ENCODE results near the gene ANTKMT.

DNA sequence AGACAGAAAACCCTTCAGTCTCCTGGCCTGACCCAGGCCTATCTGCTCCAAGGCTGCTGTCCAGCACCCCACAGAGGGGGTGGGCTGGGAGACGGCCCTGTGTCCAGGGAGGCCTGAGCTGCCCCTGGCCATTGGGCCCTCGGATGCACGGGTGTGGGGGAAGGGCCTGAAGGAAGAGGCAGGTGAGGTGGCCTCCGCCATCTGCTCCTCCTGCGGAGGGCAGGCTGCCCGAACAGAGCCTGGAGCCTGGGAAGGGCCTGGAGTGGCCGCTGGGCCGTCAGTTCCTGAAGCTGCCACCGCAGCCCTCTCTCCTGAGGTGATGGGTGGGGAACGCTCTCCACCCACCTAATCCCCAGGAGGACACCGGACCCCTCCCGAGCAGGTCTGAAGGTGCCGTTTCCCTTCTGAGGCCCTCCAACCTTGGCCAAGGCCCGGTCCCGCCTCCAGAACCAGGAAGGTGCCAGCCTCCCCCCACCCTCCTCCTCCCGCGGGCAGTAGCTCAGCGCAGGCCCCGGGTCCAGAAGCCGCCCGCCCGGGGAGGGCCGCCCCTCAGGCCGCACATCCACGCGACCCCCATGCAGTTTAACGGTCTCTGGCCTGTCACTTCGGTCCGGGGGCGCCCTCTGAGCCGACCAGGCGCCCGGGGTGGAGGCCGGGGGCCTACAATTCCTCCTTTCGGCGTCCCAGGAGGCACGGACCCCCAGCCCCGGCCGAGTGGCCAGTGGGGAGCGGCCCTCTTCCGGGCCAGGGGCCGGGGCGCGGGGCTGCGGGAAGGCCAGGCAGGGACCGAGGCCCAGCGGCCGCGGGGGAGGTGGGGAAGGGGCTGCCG is 16.2 kb upstream of the ANTKMT start:
- TF ChIP-seq, protein P1, sequence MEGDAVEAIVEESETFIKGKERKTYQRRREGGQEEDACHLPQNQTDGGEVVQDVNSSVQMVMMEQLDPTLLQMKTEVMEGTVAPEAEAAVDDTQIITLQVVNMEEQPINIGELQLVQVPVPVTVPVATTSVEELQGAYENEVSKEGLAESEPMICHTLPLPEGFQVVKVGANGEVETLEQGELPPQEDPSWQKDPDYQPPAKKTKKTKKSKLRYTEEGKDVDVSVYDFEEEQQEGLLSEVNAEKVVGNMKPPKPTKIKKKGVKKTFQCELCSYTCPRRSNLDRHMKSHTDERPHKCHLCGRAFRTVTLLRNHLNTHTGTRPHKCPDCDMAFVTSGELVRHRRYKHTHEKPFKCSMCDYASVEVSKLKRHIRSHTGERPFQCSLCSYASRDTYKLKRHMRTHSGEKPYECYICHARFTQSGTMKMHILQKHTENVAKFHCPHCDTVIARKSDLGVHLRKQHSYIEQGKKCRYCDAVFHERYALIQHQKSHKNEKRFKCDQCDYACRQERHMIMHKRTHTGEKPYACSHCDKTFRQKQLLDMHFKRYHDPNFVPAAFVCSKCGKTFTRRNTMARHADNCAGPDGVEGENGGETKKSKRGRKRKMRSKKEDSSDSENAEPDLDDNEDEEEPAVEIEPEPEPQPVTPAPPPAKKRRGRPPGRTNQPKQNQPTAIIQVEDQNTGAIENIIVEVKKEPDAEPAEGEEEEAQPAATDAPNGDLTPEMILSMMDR (IDR thresholded peaks at IDR 0.05 in 8 of 11, conservative IDR thresholded peaks at IDR 0.05 in 3 of 11), result no peak
- TF ChIP-seq POLR2A (IDR thresholded peaks at IDR 0.05), result no peak
